ENCODE results near the gene CSRP2.

- TF ChIP-seq, protein P1, sequence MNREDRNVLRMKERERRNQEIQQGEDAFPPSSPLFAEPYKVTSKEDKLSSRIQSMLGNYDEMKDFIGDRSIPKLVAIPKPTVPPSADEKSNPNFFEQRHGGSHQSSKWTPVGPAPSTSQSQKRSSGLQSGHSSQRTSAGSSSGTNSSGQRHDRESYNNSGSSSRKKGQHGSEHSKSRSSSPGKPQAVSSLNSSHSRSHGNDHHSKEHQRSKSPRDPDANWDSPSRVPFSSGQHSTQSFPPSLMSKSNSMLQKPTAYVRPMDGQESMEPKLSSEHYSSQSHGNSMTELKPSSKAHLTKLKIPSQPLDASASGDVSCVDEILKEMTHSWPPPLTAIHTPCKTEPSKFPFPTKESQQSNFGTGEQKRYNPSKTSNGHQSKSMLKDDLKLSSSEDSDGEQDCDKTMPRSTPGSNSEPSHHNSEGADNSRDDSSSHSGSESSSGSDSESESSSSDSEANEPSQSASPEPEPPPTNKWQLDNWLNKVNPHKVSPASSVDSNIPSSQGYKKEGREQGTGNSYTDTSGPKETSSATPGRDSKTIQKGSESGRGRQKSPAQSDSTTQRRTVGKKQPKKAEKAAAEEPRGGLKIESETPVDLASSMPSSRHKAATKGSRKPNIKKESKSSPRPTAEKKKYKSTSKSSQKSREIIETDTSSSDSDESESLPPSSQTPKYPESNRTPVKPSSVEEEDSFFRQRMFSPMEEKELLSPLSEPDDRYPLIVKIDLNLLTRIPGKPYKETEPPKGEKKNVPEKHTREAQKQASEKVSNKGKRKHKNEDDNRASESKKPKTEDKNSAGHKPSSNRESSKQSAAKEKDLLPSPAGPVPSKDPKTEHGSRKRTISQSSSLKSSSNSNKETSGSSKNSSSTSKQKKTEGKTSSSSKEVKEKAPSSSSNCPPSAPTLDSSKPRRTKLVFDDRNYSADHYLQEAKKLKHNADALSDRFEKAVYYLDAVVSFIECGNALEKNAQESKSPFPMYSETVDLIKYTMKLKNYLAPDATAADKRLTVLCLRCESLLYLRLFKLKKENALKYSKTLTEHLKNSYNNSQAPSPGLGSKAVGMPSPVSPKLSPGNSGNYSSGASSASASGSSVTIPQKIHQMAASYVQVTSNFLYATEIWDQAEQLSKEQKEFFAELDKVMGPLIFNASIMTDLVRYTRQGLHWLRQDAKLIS (CRISPR knock-in tag; IDR thresholded peaks at IDR 0.05; ENCODE audit: borderline replicate concordance) = no peak
- TF ChIP-seq, protein P2, sequence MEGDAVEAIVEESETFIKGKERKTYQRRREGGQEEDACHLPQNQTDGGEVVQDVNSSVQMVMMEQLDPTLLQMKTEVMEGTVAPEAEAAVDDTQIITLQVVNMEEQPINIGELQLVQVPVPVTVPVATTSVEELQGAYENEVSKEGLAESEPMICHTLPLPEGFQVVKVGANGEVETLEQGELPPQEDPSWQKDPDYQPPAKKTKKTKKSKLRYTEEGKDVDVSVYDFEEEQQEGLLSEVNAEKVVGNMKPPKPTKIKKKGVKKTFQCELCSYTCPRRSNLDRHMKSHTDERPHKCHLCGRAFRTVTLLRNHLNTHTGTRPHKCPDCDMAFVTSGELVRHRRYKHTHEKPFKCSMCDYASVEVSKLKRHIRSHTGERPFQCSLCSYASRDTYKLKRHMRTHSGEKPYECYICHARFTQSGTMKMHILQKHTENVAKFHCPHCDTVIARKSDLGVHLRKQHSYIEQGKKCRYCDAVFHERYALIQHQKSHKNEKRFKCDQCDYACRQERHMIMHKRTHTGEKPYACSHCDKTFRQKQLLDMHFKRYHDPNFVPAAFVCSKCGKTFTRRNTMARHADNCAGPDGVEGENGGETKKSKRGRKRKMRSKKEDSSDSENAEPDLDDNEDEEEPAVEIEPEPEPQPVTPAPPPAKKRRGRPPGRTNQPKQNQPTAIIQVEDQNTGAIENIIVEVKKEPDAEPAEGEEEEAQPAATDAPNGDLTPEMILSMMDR (IDR thresholded peaks at IDR 0.05) = no peak
- TF ChIP-seq PREB (CRISPR knock-in tag; IDR thresholded peaks at IDR 0.05; ENCODE audit: borderline replicate concordance) = no peak
These were observed 17.5 kb upstream of the CSRP2 start for GRCh38 chr12:76896274-76896673.

All from WTC11 (cell line).